NCI-H187 (cell line): Measurements from ENCODE around the gene ZFHX3.

ENCODE experiments used
- DNase-seq, 2 experiments: peaks; one replicate each; lab custom pipeline; 2025; lab: John Stamatoyannopoulos, UW

ZFHX3 gene

GRCh38 chr16:73037845-73038570, 9.9 kb downstream of the ZFHX3 start:
- DNase-seq: no peak

GRCh38 chr16:73037331-73037745, 10.6 kb downstream of the ZFHX3 start:
- DNase-seq: no peak

GRCh38 chr16:73036074-73036826, 11.7 kb downstream of the ZFHX3 start:
- no peak for DNase-seq

GRCh38 chr16:73034374-73034773, 13.6 kb downstream of the ZFHX3 start:
- no peak for DNase-seq

- DNase-seq: no peak
Observed at GRCh38 chr16:73033271-73033998, 14.5 kb downstream of the ZFHX3 start.

- no peak for DNase-seq
Observed at GRCh38 chr16:73032541-73033270, 15.2 kb downstream of the ZFHX3 start.

- DNase-seq: no peak
Observed at GRCh38 chr16:73031984-73032383, 15.9 kb downstream of the ZFHX3 start.

- DNase-seq: no peak
Observed at GRCh38 chr16:73031155-73031866, 16.6 kb downstream of the ZFHX3 start.

GRCh38 chr16:73028721-73029361, 19.1 kb downstream of the ZFHX3 start:
- no peak for DNase-seq

GRCh38 chr16:73028263-73028662, 19.7 kb downstream of the ZFHX3 start:
- DNase-seq: no peak

- no peak for DNase-seq
Observed at GRCh38 chr16:73027685-73028111, 20.2 kb downstream of the ZFHX3 start.

- no peak for DNase-seq
Observed at GRCh38 chr16:73026754-73027684, 20.9 kb downstream of the ZFHX3 start.

GRCh38 chr16:73025856-73026210, 22.1 kb downstream of the ZFHX3 start:
- no peak for DNase-seq

GRCh38 chr16:73025151-73025855, 22.6 kb downstream of the ZFHX3 start:
- no peak for DNase-seq

- DNase-seq: no peak
Observed at GRCh38 chr16:73024571-73025105, 23.3 kb downstream of the ZFHX3 start.

GRCh38 chr16:73023752-73024570, 24.0 kb downstream of the ZFHX3 start:
- no peak for DNase-seq

- no peak for DNase-seq
Observed at GRCh38 chr16:73023320-73023719, 24.6 kb downstream of the ZFHX3 start.

GRCh38 chr16:73022534-73022933, 25.4 kb downstream of the ZFHX3 start:
- no peak for DNase-seq
